ENCODE data around the gene PCDHGB3.
"Not testable (repeated sequence)": the region's sequence is repeated elsewhere in the genome, so short reads cannot be mapped to it uniquely, and the experiment has no call there.

The PCDHGB3 gene

DNA sequence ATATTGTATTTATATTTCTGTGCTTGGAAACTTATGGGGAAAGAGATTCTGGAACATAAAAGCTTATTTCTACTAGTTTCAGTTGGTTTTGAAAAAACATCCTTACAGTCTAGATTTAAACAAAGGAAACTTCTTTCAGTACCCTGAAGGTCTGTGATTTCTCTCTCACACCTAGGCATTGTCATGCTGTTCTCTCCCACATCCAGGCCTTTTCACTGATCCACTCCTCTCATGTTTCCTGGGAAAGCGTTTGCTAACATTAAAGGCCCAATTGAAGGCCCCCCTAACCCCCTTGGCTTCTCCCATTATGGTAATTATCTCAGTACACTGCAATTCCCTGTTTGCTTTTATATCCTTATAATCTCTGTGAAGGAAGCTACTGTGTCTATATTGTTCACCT lies 27.3 kb upstream of the PCDHGB3 start:
- TF ChIP-seq CTCF (conservative IDR thresholded peaks at IDR 0.05), result no peak
- TF ChIP-seq ZFX (IDR thresholded peaks at IDR 0.05), result no peak

DNA sequence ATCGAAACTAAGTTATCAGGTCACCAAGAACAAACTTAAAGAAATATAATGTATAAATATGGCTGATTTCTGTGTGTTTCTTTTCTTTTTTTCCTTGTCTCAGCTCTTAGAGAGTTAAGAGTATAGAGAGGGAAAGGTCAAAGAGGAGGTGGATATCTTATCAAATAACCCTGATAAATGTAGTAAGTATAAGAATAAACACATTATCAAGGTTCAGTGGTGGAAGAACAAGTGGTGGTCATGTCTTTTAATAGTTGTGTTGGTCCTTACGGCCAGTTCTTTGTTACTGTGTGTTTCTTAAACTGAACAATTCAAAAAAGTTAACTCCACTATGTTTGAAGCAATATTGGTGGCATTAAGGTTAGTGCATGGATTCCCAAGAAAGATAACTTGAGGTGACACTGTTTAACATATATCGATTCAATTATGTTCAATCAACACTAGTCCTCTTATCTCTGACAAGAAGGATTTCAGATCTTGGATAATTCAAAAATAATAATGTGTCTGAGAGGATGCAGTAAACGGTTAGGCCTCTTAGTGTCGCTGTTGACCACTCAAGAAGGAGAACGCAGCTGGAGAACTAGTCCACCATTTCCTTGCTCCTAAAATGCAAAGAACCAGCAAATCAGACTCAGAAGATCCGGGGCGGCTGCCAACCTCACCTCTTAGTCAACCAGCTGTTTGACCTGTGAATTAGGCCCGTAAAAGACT lies 26.6 kb upstream of the PCDHGB3 start, which contains the start of gene PCDHGA3:
PCDHGA3 (plus strand) TSS at position 588 of the 711 bp plus-strand sequence. CDS start 205 bp downstream, outside the sequence.
- TF ChIP-seq ZFX (IDR thresholded peaks at IDR 0.05) (no peak), CTCF (conservative IDR thresholded peaks at IDR 0.05) (peak; percentile 66)
- H3K27ac ChIP-seq, result no peak within 1 kb of the TSS

More for the DNA sequence above, 27.3 kb upstream of the PCDHGB3 start:
- H3K27ac ChIP-seq, result no peak overlapping the region

DNA sequence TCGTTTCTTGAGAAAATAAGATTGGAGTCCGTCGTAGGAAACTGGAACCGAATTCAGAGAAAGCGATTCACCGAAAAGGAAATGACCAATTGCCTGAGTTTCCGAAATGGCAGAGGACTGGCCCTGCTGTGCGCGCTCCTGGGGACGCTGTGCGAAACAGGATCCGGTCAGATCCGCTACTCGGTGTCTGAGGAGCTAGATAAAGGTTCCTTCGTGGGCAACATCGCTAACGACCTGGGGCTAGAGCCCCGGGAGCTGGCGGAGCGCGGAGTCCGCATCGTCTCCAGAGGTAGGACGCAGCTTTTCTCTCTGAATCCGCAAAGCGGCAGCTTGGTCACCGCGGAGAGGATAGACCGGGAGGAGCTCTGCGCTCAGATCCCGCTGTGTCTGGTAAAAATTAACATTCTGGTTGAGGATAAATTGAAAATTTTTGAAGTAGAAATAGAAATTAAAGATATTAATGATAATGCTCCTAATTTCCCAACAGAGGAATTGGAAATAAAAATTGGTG lies 26.0 kb upstream of the PCDHGB3 start:
- TF ChIP-seq ZFX (IDR thresholded peaks at IDR 0.05) (no peak), CTCF (conservative IDR thresholded peaks at IDR 0.05) (peak; percentile 35)
- no peak overlapping the region for H3K27ac ChIP-seq

GRCh38 chr5:141345327-141345726 lies 24.7 kb upstream of the PCDHGB3 start:
- no peak overlapping the region for H3K27ac ChIP-seq
- TF ChIP-seq CTCF (conservative IDR thresholded peaks at IDR 0.05) (peak; percentile 25), ZFX (IDR thresholded peaks at IDR 0.05) (no peak)

DNA sequence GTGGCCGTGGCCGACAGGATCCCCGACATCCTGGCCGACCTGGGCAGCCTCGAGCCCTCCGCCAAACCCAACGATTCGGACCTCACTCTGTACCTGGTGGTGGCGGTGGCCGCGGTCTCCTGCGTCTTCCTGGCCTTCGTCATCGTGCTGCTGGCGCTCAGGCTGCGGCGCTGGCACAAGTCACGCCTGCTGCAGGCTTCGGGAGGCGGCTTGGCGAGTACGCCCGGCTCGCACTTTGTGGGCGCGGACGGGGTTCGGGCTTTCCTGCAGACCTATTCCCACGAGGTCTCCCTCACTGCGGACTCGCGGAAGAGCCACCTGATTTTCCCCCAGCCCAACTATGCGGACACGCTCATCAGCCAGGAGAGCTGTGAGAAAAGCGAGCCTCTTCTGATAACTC lies 24.0 kb upstream of the PCDHGB3 start:
- not testable (repeated sequence) for H3K27ac ChIP-seq

DNA sequence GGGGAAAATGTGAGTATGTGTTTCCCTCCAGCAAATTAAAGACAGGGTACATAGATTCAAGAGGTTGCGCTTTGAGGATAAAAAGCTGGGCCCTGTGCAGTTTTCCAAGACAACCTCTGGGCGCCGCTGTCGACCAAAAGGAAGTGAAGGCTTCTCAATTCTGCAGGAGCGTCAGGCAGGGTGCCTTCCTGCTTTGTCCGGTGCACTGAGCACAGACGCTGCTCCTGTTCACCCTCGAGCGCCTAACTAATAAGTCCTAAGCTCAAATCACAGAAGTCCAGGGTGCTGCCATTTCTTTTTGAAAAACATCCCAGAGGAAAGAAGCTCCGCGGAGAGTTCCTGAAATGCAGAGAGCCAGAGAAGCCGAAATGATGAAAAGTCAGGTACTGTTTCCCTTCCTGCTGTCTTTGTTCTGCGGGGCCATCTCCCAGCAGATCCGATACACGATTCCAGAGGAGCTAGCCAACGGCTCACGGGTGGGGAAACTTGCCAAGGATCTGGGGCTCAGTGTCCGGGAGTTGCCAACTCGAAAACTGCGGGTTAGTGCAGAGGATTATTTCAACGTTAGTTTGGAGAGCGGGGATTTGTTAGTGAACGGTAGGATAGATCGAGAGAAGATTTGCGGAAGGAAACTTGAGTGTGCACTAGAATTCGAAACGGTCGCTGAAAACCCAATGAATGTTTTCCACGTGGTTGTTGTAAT lies 20.0 kb upstream of the PCDHGB3 start, which contains the start of gene PCDHGB1:
PCDHGB1 (plus strand) TSS at position 183 of the 703 bp plus-strand sequence; CDS start at position 345, 162 bp downstream.
- TF ChIP-seq CTCF (conservative IDR thresholded peaks at IDR 0.05) (peak; percentile 84), ZFX (IDR thresholded peaks at IDR 0.05) (no peak)
- no peak within 1 kb of the TSS for H3K27ac ChIP-seq

DNA sequence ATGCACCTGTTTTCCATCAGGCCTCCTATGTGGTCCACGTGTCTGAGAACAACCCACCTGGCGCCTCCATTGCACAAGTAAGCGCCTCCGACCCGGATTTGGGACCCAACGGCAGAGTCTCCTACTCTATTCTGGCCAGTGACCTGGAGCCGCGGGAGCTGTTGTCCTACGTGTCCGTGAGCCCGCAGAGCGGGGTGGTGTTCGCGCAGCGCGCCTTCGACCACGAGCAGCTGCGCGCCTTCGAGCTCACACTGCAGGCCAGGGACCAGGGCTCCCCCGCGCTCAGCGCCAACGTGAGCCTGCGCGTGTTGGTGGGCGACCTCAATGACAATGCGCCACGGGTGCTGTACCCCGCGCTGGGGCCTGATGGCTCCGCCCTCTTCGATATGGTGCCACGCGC lies 18.5 kb upstream of the PCDHGB3 start:
- H3K27ac ChIP-seq, result no peak overlapping the region
- TF ChIP-seq ZFX (IDR thresholded peaks at IDR 0.05), result no peak
- no peak for TF ChIP-seq CTCF (conservative IDR thresholded peaks at IDR 0.05)
